Mucosa of descending colon (tissue), 3 donors: ENCODE measurements around the gene HECTD4. TPM values are rescaled to one million over a fixed set of nuclear protein-coding genes. Genes with fewer than 3 reads are reported as not detected.
"Not testable (repeated sequence)": the region's sequence is repeated elsewhere in the genome, so short reads cannot be mapped to it uniquely, and the experiment has no call there.

Experiments
- ATAC-seq: fragments of 200-7000 bp; cut with Tn5 transposase; one replicate; pipeline ENCODE4 v1.9.1; 2020; ENCODE audit warnings: mild to moderate bottlenecking, moderate library complexity
- DNase-seq, 3 donors: peaks; one replicate each; pipeline ENCODE4 v3.0.0-alpha.2; 2020
- H3K36me3 ChIP-seq: fragments of 200-600 bp; one replicate; pipeline ENCODE4 v1.8.0; 2021; ENCODE audit warnings: low read depth, mild to moderate bottlenecking
- H3K4me1 ChIP-seq: fragments of 200-600 bp; one replicate; pipeline ENCODE4 v1.8.0; 2021; ENCODE audit warnings: low read depth, mild to moderate bottlenecking
- H3K4me3 ChIP-seq: fragments of 200-600 bp; one replicate; pipeline ENCODE4 v1.8.0; 2021; ENCODE audit warnings: mild to moderate bottlenecking
- H3K9me3 ChIP-seq: fragments of 200-600 bp; one replicate; pipeline ENCODE4 v1.8.0; 2021; ENCODE audit warnings: mild to moderate bottlenecking
- CTCF ChIP-seq: fragments of 200-600 bp; IDR thresholded peaks from one replicate; pipeline ENCODE4 v1.8.0; 2022; ENCODE audit warnings: antibody characterized with exemption, mild to moderate bottlenecking
- intact Hi-C, 2 donors: fragments of 100-400 bp; cut with DNase I in 1 of 2; cut with micrococcal nuclease in 1 of 2; formaldehyde crosslinking; loops; one replicate each; pipeline versions ENCODE4 v1.11.0 to v1.11.1; 2022; cut with DNase I, micrococcal nuclease
- total RNA-seq, 3 donors: library from RNA; stranded (reverse); fragmentation: NEBNext Ultra II Directional in 2 of 3; extraction: Animal tissue kit (Norgen Biotek cat#: 25700) in 2 of 3; gene quantifications; one replicate each; pipeline versions ENCODE4 v1.2.1 to v1.2.4, GENCODE V29; 2021 to 2023
- donor health status: DM: no; HTN: no; CAD: no; lungs with moderate emphysema.
- donor health status: DM: no; HTN: no; CAD: no.
- donor health status: DM: no; HTN: yes; CAD: no.

The HECTD4 gene
- total RNA-seq, 3 donors from 2014 or later, result 57.0 to 75.5 (median 59.7) TPM

GRCh38 chr12:112419297-112420133, 37.3 kb upstream of the HECTD4 start:
- no peaks in the 10 kb centered on the region for H3K36me3 ChIP-seq
- H3K9me3 ChIP-seq, result no peaks in the 10 kb centered on the region
- ATAC-seq (peak; percentile 73), DNase-seq (peak in 2 of 3 donors; percentile 52 to 74)
- TF ChIP-seq CTCF, result no peak
- intact Hi-C loops, result no loop called here
- peak overlapping the region; percentile 93 for H3K4me3 ChIP-seq
- peaks cover 18% of the 10 kb centered on the region for H3K4me1 ChIP-seq

- Histone ChIP-seq H3K4me3 (peak within 1 kb of the TSS; percentile 93), H3K36me3 (no peaks in the 10 kb centered on the region), H3K9me3 (no peaks in the 10 kb centered on the region), H3K4me1 (peaks cover 18% of the 10 kb centered on the region)
- DNase-seq (peak; percentile 92 to 95 (median 94)), ATAC-seq (peak; percentile 98)
- intact Hi-C loops, result no loop called here
- TF ChIP-seq CTCF, result peak; percentile 19
Observed at GRCh38 chr12:112418608-112419296, 36.5 kb upstream of the HECTD4 start, which contains the start of gene PTPN11. TSS of gene PTPN11 (plus strand) at chr12:112418947. CDS start at chr12:112419112, 165 bp downstream.

GRCh38 chr12:112418273-112418607, 36.0 kb upstream of the HECTD4 start:
- Histone ChIP-seq H3K4me1 (peaks cover 18% of the 10 kb centered on the region), H3K36me3 (no peaks in the 10 kb centered on the region), H3K9me3 (no peaks in the 10 kb centered on the region), H3K4me3 (peak overlapping the region; percentile 93)
- no peak for TF ChIP-seq CTCF
- intact Hi-C loops, result no loop called here
- no peak for DNase-seq
- peak; percentile 29 for ATAC-seq

- intact Hi-C loops, ATAC-seq, H3K36me3 ChIP-seq, H3K4me3 ChIP-seq, DNase-seq, H3K9me3 ChIP-seq: not testable (repeated sequence)
- peaks cover 15% of the 10 kb centered on the region for H3K4me1 ChIP-seq
Observed at GRCh38 chr12:112415457-112415856, 33.2 kb upstream of the HECTD4 start.

- no peak for TF ChIP-seq CTCF
- peaks cover 7% of the 10 kb centered on the region for H3K4me1 ChIP-seq
- no peaks in the 10 kb centered on the region for H3K36me3 ChIP-seq
- DNase-seq (no peak), ATAC-seq (no peak)
- intact Hi-C loops, result no loop called here
- no peaks in the 10 kb centered on the region for H3K9me3 ChIP-seq
- H3K4me3 ChIP-seq, result no peak overlapping the region
Observed at GRCh38 chr12:112413855-112414625, 31.8 kb upstream of the HECTD4 start.
